NCI-H748 treated with DMSO at 0.1 percent for 48 hours (cell line): Measurements from ENCODE around the gene GLT8D2.

Experiments
- DNase-seq: peaks from one replicate; lab custom pipeline; 2025; lab: John Stamatoyannopoulos, UW

GLT8D2 gene

DNA sequence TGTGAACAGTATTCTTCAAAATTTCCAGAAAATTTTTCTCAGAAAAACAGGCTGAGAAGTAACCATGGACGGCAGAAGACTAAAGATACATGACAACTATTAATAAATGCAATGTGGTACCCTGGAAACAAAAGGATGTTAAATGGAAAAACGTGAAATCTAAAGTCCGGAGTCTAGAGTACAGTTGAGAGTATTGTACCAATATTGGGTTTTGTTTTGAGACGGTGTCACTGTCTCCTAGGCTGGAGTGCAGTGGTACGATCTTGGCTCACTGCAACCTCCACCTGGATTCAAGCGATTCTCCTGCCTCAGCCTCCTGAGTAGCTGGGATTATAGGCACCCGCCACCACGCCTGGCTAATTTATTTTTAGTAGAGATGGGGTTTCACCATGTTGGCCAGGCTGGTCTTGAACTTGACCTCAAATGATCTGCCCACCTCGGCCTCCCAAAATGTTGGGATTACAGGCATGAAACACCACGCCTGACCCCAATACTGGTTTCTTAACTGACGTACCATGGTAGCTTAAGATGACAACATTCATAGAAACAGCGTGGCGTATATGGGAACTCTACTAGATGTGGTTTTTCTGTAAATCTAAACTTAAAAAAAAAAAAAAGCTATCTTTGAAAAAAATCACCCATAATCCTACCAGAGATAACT lies 101.1 kb downstream of the GLT8D2 start:
- DNase-seq: no peak

DNA sequence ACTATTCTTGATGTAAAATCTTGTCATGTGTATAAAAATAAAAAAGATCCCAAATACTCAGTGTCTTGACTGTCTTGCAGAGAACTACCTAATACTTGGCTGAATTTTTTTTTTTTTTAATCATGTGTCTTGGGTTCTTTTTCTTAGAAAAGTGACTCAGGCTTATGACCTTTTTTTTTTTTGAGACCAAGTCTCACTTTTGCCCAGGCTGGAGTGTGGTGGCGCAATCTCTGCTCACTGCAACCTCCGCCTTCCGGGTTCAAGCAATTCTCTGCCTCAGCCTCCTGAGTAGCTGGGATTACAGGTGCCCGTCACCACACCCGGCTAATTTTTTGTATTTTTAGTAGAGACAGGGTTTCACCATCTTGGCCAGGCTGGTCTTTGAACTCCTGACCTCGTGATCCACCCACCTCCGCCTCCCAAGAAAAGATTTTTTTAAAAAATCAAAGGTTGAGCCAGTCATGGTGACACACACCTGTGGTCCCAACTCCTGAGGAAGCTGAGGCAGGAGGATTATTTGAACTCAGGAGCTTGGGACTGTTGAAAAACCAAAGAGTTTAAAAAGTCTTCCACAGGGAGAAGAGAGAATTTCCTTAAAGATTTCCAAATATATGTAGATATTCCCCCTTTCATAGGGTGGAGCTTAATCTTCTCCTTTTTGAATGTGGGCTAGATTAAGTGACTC lies 102.0 kb downstream of the GLT8D2 start:
- DNase-seq: no peak

DNA sequence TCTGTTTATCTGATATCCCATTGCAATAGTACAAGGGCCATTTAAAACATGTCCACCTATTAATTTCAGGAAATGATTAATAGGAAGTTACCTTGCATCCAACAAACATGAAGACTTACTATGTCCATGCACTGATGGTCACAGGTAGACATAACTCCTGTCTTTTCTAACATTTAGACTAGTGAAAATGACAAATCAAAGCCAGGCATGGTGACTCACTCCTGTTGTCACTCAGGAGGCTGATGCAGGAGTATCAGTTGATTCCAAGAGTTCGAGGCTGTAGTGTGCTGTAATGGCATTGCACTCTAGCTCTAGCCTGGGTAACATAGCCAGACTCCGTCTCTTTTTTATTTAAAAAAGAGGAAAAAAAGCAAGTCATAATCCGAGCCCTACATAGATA lies 105.0 kb downstream of the GLT8D2 start:
- no peak for DNase-seq
